PC-3 (cell line): ENCODE measurements around the gene DNAH5. TPM values are rescaled to one million over a fixed set of nuclear protein-coding genes. Genes with fewer than 3 reads are reported as not detected.

Experiments
- ATAC-seq: fragments of 200-7000 bp; cut with Tn5 transposase; 2 replicates; pipeline ENCODE4 v1.9.1; 2020; ENCODE audit warnings: mild to moderate bottlenecking, moderate library complexity
- BruUV-seq: library from RNA; stranded (reverse); fragments of 400-500 nt; replicated peaks from 2 replicates; lab custom pipeline; 2021; lab: Mats Ljungman, UMichigan
- CTCF ChIA-PET: fragments of 300-600 bp; sonication (Branson Sonifier 250); formaldehyde crosslinking; loops from one replicate; lab custom pipeline; 2022; ENCODE audit warnings: antibody characterized with exemption; lab: Charles Lee
- POLR2A ChIA-PET: fragments of 300-600 bp; sonication (Branson Sonifier 250); formaldehyde crosslinking; loops from one replicate; lab custom pipeline; 2022; ENCODE audit warnings: antibody characterized with exemption; ENCODE audit not compliant: unreplicated experiment; lab: Charles Lee
- DNase-seq: peaks from one replicate; pipeline ENCODE4 v3.0.0-alpha.2; 2015
- H2AFZ ChIP-seq: fragments of 300-600 bp; sonication (generic); 2 replicates; pipeline ENCODE4 v1.6.0; 2016; ENCODE audit warnings: antibody characterized with exemption, low read length
- H3F3A ChIP-seq: fragments of 300-600 bp; sonication (generic); one replicate; pipeline ENCODE4 v1.6.0; 2017; ENCODE audit warnings: antibody characterized with exemption, low read length, control low read depth, mild to moderate bottlenecking; ENCODE audit not compliant: unreplicated experiment
- H3K27ac ChIP-seq: fragments of 300-600 bp; sonication (generic); 2 replicates; pipeline ENCODE4 v1.5.1; 2016; ENCODE audit warnings: mild to moderate bottlenecking, low read length
- H3K27me3 ChIP-seq: fragments of 300-600 bp; sonication (generic); 2 replicates; pipeline ENCODE4 v1.6.1; 2016; ENCODE audit warnings: low read length, mixed read lengths
- H3K36me3 ChIP-seq: fragments of 300-600 bp; sonication (generic); 2 replicates; pipeline ENCODE4 v1.6.1; 2016; ENCODE audit warnings: low read depth, mixed run types, low read length, mixed read lengths
- H3K4me1 ChIP-seq: fragments of 300-600 bp; sonication (generic); 2 replicates; pipeline ENCODE4 v1.5.1; 2016; ENCODE audit warnings: low read length; ENCODE audit not compliant: insufficient read depth
- H3K4me2 ChIP-seq: fragments of 300-600 bp; sonication (generic); 2 replicates; pipeline ENCODE4 v1.6.0; 2016; ENCODE audit warnings: low read length
- H3K4me3 ChIP-seq: fragments of 300-600 bp; sonication (generic); 2 replicates; pipeline ENCODE4 v1.5.1; 2016; ENCODE audit warnings: mild to moderate bottlenecking, low read length, mixed read lengths
- H3K79me2 ChIP-seq: fragments of 300-600 bp; sonication (generic); 2 replicates; pipeline ENCODE4 v1.6.1; 2017; ENCODE audit warnings: low read length, mixed read lengths
- H3K9ac ChIP-seq: fragments of 300-600 bp; sonication (generic); 2 replicates; pipeline ENCODE4 v1.6.0; 2016; ENCODE audit warnings: mild to moderate bottlenecking, low read length
- H3K9me2 ChIP-seq: fragments of 300-600 bp; sonication (generic); replicated peaks from 2 replicates; pipeline ENCODE4 v1.6.1; 2016; ENCODE audit warnings: mixed run types, low read length, mixed read lengths
- H3K9me3 ChIP-seq: fragments of 300-600 bp; sonication (generic); 2 replicates; pipeline ENCODE4 v1.6.1; 2016; ENCODE audit warnings: low read length, mixed read lengths
- H4K20me1 ChIP-seq: fragments of 300-600 bp; sonication (generic); 2 replicates; pipeline ENCODE4 v1.6.1; 2016; ENCODE audit warnings: low read length, mixed read lengths
- CTCF ChIP-seq: fragments of 300-600 bp; sonication (generic); conservative IDR thresholded peaks from 2 replicates; pipeline ENCODE4 v1.5.1; 2017; ENCODE audit warnings: antibody characterized with exemption, low read depth, mild to moderate bottlenecking, low read length
- EZH2 ChIP-seq: fragments of 300-600 bp; sonication (generic); IDR thresholded peaks from one replicate; pipeline ENCODE4 v1.6.1; 2017; ENCODE audit warnings: antibody characterized with exemption, mild to moderate bottlenecking, low read length; ENCODE audit not compliant: unreplicated experiment
- EZH2phosphoT487 ChIP-seq: fragments of 300-600 bp; sonication (generic); IDR thresholded peaks from 2 replicates; pipeline ENCODE4 v1.6.1; 2018; ENCODE audit warnings: mild to moderate bottlenecking, antibody characterized with exemption, low read length, borderline replicate concordance
- intact Hi-C: fragments of 100-400 bp; cut with micrococcal nuclease; formaldehyde crosslinking; loops from 2 replicates; pipeline ENCODE4 v1.9.0; 2023
- total RNA-seq: library from RNA; depleted of rRNA; stranded (reverse); fragments of >200 nt; gene quantifications from 2 replicates; pipeline ENCODE4 v1.2.3, GENCODE V29; 2014

Gene DNAH5
- total RNA-seq, 1 experiment from 2014 or later, result 3.5 TPM

DNA sequence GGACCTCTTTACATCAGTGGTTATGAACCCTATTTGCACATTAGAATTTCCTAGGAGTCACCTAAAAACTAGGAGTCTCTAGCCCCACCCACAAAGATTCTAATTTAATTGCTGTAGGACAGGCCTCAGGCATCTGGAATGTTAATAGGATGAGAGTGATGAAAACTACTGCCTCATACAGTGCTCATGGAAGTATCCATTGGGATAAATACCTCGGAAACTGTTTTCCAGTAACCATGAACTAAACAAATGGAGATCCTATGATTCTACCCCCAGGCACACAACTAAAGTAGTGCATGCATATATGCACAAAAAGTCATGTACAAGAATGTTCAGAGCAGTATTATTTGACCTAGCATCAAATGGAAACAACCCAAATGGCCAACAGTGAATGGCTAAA is 286.3 kb downstream of the DNAH5 start:
- Histone ChIP-seq H2AFZ (no peak overlapping the region), H4K20me1 (no peaks in the 10 kb centered on the region), H3K79me2 (no peaks in the 10 kb centered on the region), H3K36me3 (no peaks in the 10 kb centered on the region), H3K4me1 (peaks cover 5% of the 10 kb centered on the region; the same call in 1 of the 2 replicates), H3F3A (no peaks in the 10 kb centered on the region), H3K9me3 (no peaks in the 10 kb centered on the region), H3K4me3 (no peak overlapping the region), H3K27ac (no peak overlapping the region), H3K27me3 (no peaks in the 10 kb centered on the region), H3K9me2 (no peaks in the 10 kb centered on the region), H3K4me2 (no peak overlapping the region), H3K9ac (no peak overlapping the region)
- BruUV-seq, result no TSS peak
- intact Hi-C loops, result no loop called here
- ChIA-PET POLR2A (no interaction called here), CTCF (no interaction called here)
- TF ChIP-seq EZH2 (no peak), EZH2phosphoT487 (no peak), CTCF (no peak)
- DNase-seq (no peak), ATAC-seq (no peak)

DNA sequence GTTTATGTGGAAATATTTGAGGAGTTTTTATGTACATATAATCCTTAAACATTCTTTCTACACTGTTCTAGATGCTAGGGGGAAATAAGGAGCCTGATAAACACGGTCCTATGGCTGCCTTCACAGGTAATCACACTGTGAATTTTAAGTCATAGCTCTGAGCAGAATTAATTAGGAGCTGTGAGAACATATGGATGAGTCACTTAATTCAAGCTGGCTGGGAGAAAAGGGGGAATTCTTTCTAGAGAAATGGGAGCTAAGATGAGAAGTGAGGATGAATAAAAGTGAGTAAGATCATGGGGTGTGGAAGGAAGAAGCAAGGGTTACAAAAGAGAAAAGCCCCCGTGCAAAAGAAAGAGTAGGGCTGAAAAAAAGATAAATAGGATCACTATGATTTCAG is 290.8 kb downstream of the DNAH5 start:
- ChIA-PET CTCF (no interaction called here), POLR2A (no interaction called here)
- Histone ChIP-seq H3K27me3 (no peaks in the 10 kb centered on the region), H2AFZ (no peak overlapping the region), H3K4me2 (no peak overlapping the region), H3K9me3 (no peaks in the 10 kb centered on the region), H3K36me3 (no peaks in the 10 kb centered on the region), H3K9ac (no peak overlapping the region), H3K4me1 (no peaks in the 10 kb centered on the region; the same call in 1 of the 2 replicates), H3K79me2 (no peaks in the 10 kb centered on the region), H3K27ac (no peak overlapping the region), H3F3A (no peaks in the 10 kb centered on the region), H4K20me1 (no peaks in the 10 kb centered on the region), H3K4me3 (no peak overlapping the region), H3K9me2 (no peaks in the 10 kb centered on the region)
- intact Hi-C loops, result no loop called here
- TF ChIP-seq EZH2phosphoT487, result no peak
- no peak for TF ChIP-seq EZH2
- no peak for TF ChIP-seq CTCF
- no TSS peak for BruUV-seq
- DNase-seq (no peak), ATAC-seq (no peak)

- ChIA-PET CTCF (no interaction called here), POLR2A (no interaction called here)
- TF ChIP-seq CTCF (no peak), EZH2phosphoT487 (no peak), EZH2 (no peak)
- no peaks in the 10 kb centered on the region for H3K79me2 ChIP-seq
- no peak for DNase-seq
- H2AFZ ChIP-seq, result no peak overlapping the region
- no peak overlapping the region for H3K9ac ChIP-seq
- no peaks in the 10 kb centered on the region for H3K9me3 ChIP-seq
- H3K27me3 ChIP-seq, result no peaks in the 10 kb centered on the region
- H3F3A ChIP-seq, result no peaks in the 10 kb centered on the region
- no peak overlapping the region for H3K4me2 ChIP-seq
- no peaks in the 10 kb centered on the region for H4K20me1 ChIP-seq
- no peak overlapping the region for H3K27ac ChIP-seq
- no peaks in the 10 kb centered on the region for H3K9me2 ChIP-seq
- H3K4me3 ChIP-seq, result no peak overlapping the region
- H3K36me3 ChIP-seq, result no peaks in the 10 kb centered on the region
- no TSS peak for BruUV-seq
- no peak for ATAC-seq
- intact Hi-C loops, result no loop called here
- no peaks in the 10 kb centered on the region for H3K4me1 ChIP-seq
Observed at GRCh38 chr5:13649656-13650055, 294.8 kb downstream of the DNAH5 start.
